ENCODE measurements around the gene CTSK. TPM values are rescaled to one million over a fixed set of nuclear protein-coding genes. Genes with fewer than 3 reads are reported as not detected.
"Not testable (repeated sequence)": the region's sequence is repeated elsewhere in the genome, so short reads cannot be mapped to it uniquely, and the experiment has no call there.

Gene CTSK
- total RNA-seq, 1 experiment from 2014 or later = 4.7 TPM

- Histone ChIP-seq H3K4me2 (no peak overlapping the region), H3K4me1 (replicated peaks; ENCODE audit: insufficient read depth) (no peaks in the 10 kb centered on the region), H3F3A (ENCODE audit: insufficient read depth, low read depth) (no peaks in the 10 kb centered on the region; the same call in 1 of the 2 replicates), H3K79me2 (ENCODE audit: low read depth) (no peaks in the 10 kb centered on the region), H3K4me3 (no peak overlapping the region), H3K27me3 (ENCODE audit: insufficient read depth, low read depth) (no peaks in the 10 kb centered on the region), H4K20me1 (ENCODE audit: insufficient read depth) (no peaks in the 10 kb centered on the region; the same call in 1 of the 2 replicates), H3K27ac (no peak overlapping the region), H3K9me2 (ENCODE audit: insufficient read depth) (no peaks in the 10 kb centered on the region), H3K36me3 (ENCODE audit: low read depth) (no peaks in the 10 kb centered on the region), H2AFZ (no peak overlapping the region), H3K9me3 (ENCODE audit: insufficient read depth, low read depth) (no peaks in the 10 kb centered on the region)
- intact Hi-C loops (cut with micrococcal nuclease; ENCODE audit: unreplicated experiment) = no loop called here
- ChIA-PET CTCF (no interaction called here), POLR2A (ENCODE audit: unreplicated experiment) (no interaction called here)
- BruUV-seq (replicated peaks) = no TSS peak
- no peak for TF ChIP-seq EZH2 (IDR thresholded peaks at IDR 0.05; ENCODE audit: low read depth)
- no peak for TF ChIP-seq CTCF (conservative IDR thresholded peaks at IDR 0.05)
- no peak for DNase-seq
These were observed 33.6 kb upstream of the CTSK start for GRCh38 chr1:150841626-150842025.

- H3K9me3 ChIP-seq (ENCODE audit: insufficient read depth, low read depth); H2AFZ ChIP-seq; CTCF ChIA-PET; BruUV-seq (replicated peaks); H4K20me1 ChIP-seq (ENCODE audit: insufficient read depth); H3F3A ChIP-seq (ENCODE audit: insufficient read depth, low read depth); H3K4me1 ChIP-seq (replicated peaks; ENCODE audit: insufficient read depth); H3K79me2 ChIP-seq (ENCODE audit: low read depth); DNase-seq; H3K36me3 ChIP-seq (ENCODE audit: low read depth); H3K27ac ChIP-seq; H3K27me3 ChIP-seq (ENCODE audit: insufficient read depth, low read depth); H3K4me3 ChIP-seq; H3K4me2 ChIP-seq; intact Hi-C loops (cut with micrococcal nuclease; ENCODE audit: unreplicated experiment); H3K9me2 ChIP-seq (ENCODE audit: insufficient read depth): not testable (repeated sequence)
- POLR2A ChIA-PET (ENCODE audit: unreplicated experiment) = interaction anchor here (0.7 kb wide), 1 partner anchor 191 kb away, joined by 20 read pairs; no protein-coding TSS in a partner anchor
These were observed 32.8 kb upstream of the CTSK start for GRCh38 chr1:150840850-150841249.

DNA sequence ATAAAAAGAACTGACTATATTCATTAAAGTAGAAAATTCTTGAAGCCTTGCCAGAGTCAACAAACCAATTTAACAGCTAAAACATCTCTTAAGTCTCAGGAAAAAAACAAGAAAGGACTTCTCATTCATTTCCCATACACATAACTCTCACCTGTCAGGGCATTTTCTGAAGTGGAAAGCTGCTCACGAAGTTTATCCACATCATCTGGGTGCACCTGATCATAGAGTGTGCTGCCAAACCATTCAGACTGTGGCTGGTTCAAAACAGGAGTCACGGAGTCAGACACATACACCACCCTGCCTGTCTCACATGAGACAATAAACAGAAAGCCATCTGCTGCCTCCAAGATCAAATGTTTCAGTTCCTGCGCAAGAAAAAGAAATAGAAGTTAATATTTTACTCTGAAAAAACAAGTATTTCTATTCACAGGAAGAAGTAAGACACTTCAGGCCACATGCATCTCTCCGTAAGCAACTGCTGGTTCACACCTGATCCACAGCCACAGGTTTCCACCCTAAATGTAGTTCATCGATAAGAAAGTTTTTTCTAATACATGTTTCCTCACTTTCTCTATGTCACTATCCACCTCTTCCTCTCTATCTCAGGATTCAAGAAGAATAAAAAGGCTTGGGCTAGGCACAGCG lies 28.2 kb upstream of the CTSK start:
- Histone ChIP-seq H3K27me3 (ENCODE audit: insufficient read depth, low read depth) (no peaks in the 10 kb centered on the region), H4K20me1 (ENCODE audit: insufficient read depth) (no peaks in the 10 kb centered on the region), H3K9me3 (ENCODE audit: insufficient read depth, low read depth) (no peaks in the 10 kb centered on the region), H3K9me2 (ENCODE audit: insufficient read depth) (no peaks in the 10 kb centered on the region), H3K4me3 (no peak overlapping the region), H3K79me2 (ENCODE audit: low read depth) (no peaks in the 10 kb centered on the region), H3K36me3 (ENCODE audit: low read depth) (peaks cover 36% of the 10 kb centered on the region; the same call in 1 of the 2 replicates), H3F3A (ENCODE audit: insufficient read depth, low read depth) (no peaks in the 10 kb centered on the region), H3K27ac (no peak overlapping the region), H3K4me2 (no peak overlapping the region), H3K4me1 (replicated peaks; ENCODE audit: insufficient read depth) (no peaks in the 10 kb centered on the region), H2AFZ (no peak overlapping the region)
- intact Hi-C loops (cut with micrococcal nuclease; ENCODE audit: unreplicated experiment) = no loop called here
- POLR2A ChIA-PET (ENCODE audit: unreplicated experiment) = no interaction called here
- TF ChIP-seq CTCF (conservative IDR thresholded peaks at IDR 0.05) (no peak), EZH2 (IDR thresholded peaks at IDR 0.05; ENCODE audit: low read depth) (no peak)
- no TSS peak for BruUV-seq (replicated peaks)
- CTCF ChIA-PET = no interaction called here
- no peak for DNase-seq

GRCh38 chr1:150833961-150834360 lies 25.9 kb upstream of the CTSK start:
- H4K20me1 ChIP-seq (ENCODE audit: insufficient read depth); H3K9me3 ChIP-seq (ENCODE audit: insufficient read depth, low read depth); BruUV-seq (replicated peaks); H3K27me3 ChIP-seq (ENCODE audit: insufficient read depth, low read depth); H3K4me3 ChIP-seq; H3K4me2 ChIP-seq; H3K9me2 ChIP-seq (ENCODE audit: insufficient read depth); DNase-seq; H3K27ac ChIP-seq; H3F3A ChIP-seq (ENCODE audit: insufficient read depth, low read depth); H3K4me1 ChIP-seq (replicated peaks; ENCODE audit: insufficient read depth); H2AFZ ChIP-seq; CTCF ChIA-PET; H3K79me2 ChIP-seq (ENCODE audit: low read depth); POLR2A ChIA-PET (ENCODE audit: unreplicated experiment); intact Hi-C loops (cut with micrococcal nuclease; ENCODE audit: unreplicated experiment): not testable (repeated sequence)
- peaks cover 38% of the 10 kb centered on the region; the same call in 1 of the 2 replicates for H3K36me3 ChIP-seq (ENCODE audit: low read depth)
